Measurements from ENCODE around the gene PPP1R12A.
A peak's percentile ranks its signal among the peaks of the same experiment; 100 is the strongest.

PPP1R12A gene

DNA sequence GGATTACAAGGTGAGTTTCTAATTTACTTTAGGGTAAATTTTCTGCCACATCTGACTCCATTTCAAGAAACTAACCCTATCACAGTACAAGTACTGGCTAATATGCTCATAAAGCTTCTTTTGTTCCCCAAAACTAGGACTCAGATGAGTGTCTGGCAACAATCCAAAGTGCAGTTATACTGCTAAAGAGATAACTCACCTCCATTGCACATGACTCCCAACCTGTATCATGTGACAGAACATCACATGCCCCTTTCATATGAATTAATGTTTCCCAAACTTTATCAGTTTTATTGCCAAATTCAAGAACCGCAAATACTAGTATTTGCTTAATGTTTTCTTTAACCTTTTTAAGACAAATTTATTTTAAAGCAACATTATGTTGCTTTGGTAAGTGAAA is 3.9 kb upstream of the PPP1R12A start:
- no peak for DNase-seq (ENCODE audit: low read depth)
- H3K4me3 ChIP-seq (ENCODE audit: low read depth, low read length), result no peak overlapping the region

GRCh38 chr12:79936670-79937069 is 1.8 kb upstream of the PPP1R12A start:
- no peak overlapping the region for H3K4me3 ChIP-seq (ENCODE audit: low read depth, low read length)
- no peak for DNase-seq (ENCODE audit: low read depth)

- no peak for DNase-seq (ENCODE audit: low read depth)
- H3K4me3 ChIP-seq (ENCODE audit: low read depth, low read length), result peak overlapping the region; percentile 93
Measured at GRCh38 chr12:79935624-79936345, 888 bp upstream of the PPP1R12A start.

DNA sequence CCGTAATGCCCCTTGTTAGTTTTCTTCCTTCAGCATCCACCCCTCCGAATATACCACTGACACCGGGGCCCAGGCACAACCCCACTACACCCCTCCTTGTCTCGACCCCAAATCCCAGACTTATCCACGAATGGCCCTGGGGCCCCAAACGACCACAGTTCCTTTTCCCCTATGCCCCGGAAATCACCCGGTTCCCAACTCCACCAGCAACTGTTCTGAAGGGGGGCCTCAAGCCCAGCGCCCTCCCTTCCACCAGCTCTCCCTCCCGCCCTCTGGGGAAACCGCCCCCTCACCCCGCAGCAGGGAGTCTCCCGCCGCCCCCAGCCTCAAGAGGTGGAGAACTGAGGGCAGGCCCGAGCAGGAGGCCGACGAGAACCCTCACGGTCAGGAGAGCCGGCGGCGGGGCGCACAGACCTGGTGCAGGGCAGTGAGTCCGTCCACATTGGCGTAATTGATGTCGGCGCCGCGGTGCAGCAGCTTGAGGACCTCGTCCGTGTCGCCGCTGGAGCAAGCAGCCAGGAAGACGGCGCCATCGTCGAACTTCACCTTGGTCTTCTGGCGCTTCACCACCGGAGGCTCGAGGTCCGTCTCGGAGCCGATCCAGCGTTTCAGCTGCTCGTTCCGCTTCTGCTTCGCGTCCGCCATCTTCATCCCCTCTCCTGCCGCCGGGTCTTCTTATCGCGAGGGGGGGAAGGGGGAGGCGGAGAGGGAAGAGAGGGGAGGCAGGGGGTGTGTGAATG is 446 bp downstream of the PPP1R12A start:
- no peak for DNase-seq (ENCODE audit: low read depth)

DNA sequence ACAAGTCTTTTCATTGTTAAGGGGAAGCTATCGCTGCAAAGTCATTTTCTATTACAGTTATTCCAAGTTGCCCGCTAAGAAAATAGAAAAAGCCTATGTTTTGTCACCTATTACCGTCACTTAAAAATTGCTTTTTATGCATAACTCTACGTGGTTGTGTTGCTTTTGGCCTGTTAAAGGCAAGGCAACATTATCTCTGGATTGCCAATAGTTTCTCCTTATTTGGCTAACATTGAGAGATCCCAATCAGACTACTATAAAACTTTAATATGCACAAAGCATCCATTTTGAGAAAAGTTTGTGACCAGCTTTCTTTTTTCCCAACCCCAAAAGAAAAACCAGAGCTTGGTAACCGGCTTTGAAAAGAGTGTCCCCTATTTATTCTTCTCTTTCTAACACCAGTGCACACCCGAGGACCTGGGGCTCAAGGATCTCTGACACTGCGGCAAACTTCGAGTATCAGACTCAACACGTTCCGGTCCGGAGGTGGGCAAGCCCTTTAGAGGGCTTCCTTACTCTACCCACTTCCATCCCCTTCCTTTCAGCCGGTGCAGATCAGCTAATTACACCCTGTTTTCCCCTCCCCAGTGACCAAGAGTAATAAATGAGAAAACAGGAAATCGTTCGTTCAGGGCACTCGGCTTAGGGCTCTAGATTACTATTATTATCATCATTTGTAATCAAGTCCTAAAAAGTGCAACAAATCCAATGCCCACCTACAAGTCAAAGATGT is 1.2 kb downstream of the PPP1R12A start:
- H3K4me3 ChIP-seq (ENCODE audit: low read depth, low read length), result peak overlapping the region; percentile 93
- no peak for DNase-seq (ENCODE audit: low read depth)

More for the DNA sequence above, 446 bp downstream of the PPP1R12A start:
- peak overlapping the region; percentile 93 for H3K4me3 ChIP-seq (ENCODE audit: low read depth, low read length)

DNA sequence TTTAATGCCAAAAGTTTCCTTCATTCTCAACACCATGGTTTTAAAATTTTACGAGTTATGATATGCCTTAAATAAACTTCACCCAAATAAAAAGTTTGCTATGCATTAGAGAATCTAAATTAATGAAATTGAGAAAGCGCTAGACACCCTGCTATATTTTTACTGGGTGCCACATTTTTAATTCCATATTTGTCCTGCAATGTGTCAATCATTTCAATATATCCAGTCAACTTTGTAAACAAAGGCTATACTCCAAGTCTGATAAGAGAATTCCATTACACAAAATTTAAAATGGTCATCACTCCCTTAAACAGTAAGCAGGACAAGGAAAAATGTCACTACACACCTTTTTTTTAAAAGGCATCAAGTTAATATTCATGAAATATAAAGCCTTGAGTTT is 1.9 kb downstream of the PPP1R12A start:
- H3K4me3 ChIP-seq (ENCODE audit: low read depth, low read length), result peak overlapping the region; percentile 93
- no peak for DNase-seq (ENCODE audit: low read depth)

- peak overlapping the region; percentile 93 for H3K4me3 ChIP-seq (ENCODE audit: low read depth, low read length)
- no peak for DNase-seq (ENCODE audit: low read depth)
Measured at GRCh38 chr12:79932357-79932756, 2.5 kb downstream of the PPP1R12A start.

DNA sequence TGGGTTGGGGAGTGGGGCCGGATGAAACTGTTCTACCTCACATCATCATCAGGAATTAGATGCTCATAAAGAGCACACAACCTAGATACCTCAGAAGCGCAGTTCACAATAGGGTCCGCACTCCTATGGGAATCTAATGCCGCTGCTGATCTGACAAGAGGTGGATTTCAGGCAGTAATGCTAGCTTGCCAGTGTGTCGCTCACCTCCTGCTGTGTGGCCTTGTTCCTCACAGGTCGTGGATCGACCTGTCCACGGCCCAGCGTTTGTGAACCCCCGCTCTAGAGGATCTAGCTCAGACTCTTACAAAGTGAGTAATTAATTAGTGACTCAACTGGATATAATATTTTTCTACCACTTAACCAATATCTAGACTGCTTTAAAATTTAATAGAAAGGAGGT is 5.8 kb downstream of the PPP1R12A start:
- no peak for DNase-seq (ENCODE audit: low read depth)
- no peak overlapping the region for H3K4me3 ChIP-seq (ENCODE audit: low read depth, low read length)

DNA sequence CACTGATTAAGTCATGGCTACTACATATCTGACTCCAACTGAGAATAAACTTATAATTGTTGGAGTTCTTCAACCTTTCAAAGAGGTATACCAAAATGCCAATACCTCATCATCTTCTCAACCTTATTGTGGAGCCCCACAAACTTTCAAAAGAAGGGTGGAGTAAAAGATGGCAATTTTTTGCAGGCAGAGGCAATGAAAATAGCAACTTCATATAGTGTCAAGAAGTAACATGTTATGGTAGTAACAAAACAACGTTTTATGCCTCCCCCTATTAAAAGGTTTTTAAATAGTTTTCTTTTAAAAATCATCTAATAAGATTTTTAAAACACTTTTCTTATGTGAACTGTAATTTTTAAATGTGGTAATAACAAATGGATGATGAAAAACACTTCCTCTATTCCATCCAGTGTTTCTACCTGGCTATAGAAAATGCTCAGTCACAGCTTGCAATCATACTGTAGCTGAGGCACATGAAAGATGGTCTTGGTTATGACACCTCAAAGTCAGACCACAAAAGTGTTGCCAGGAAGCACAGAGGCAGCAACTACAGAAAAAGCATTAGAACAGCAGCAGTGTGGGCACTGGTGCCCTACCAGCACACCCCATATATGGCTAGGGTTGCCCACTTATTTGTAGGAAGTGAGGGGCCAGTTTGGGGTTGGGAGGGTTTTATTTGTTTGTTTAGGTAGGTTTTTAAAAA is 7.0 kb downstream of the PPP1R12A start:
- DNase-seq (ENCODE audit: low read depth), result no peak
- H3K4me3 ChIP-seq (ENCODE audit: low read depth, low read length), result no peak overlapping the region

DNA sequence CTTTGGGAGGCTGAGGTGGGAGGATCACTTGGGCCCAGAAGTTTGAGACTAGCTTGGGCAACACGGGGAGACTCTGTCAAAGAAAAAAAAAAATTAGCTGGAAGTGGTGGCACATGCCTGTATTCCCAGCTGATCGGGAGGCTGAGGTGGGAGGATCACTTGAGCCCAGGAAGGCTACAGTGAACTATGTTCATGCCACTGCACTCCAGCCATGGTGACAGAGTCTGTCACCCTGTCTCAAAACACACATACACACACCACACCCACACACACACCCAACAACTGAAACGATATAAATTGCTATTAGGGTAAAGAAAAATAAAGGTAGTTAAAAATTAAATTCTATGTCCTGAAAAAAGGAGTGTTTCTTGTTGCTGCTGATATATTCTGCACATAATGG is 7.9 kb downstream of the PPP1R12A start:
- DNase-seq (ENCODE audit: low read depth), result no peak

GRCh38 chr12:79925492-79925891 is 9.4 kb downstream of the PPP1R12A start:
- no peak overlapping the region for H3K4me3 ChIP-seq (ENCODE audit: low read depth, low read length)
- no peak for DNase-seq (ENCODE audit: low read depth)

More for the DNA sequence above, 7.9 kb downstream of the PPP1R12A start:
- H3K4me3 ChIP-seq (ENCODE audit: low read depth, low read length), result no peak overlapping the region

DNA sequence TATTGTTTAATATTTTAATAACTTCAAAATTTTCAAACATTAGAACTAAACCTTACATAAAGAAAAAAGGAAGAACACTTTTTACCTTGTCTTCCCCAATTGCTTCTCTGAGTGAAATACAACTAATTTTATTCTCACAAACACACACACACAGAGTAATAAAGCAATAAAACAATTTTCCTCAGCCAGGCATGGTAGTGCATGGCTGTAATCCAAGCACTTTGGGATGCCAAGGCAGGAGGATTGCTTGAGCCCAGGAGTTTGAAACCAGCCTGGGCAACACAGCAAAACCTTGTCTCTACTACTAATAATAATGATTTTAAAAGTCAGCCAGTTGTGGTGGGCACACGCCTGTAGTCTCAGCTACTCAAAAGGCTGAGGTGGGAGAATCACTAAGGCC is 13.1 kb downstream of the PPP1R12A start:
- H3K4me3 ChIP-seq (ENCODE audit: low read depth, low read length), result no peak overlapping the region
- no peak for DNase-seq (ENCODE audit: low read depth)

DNA sequence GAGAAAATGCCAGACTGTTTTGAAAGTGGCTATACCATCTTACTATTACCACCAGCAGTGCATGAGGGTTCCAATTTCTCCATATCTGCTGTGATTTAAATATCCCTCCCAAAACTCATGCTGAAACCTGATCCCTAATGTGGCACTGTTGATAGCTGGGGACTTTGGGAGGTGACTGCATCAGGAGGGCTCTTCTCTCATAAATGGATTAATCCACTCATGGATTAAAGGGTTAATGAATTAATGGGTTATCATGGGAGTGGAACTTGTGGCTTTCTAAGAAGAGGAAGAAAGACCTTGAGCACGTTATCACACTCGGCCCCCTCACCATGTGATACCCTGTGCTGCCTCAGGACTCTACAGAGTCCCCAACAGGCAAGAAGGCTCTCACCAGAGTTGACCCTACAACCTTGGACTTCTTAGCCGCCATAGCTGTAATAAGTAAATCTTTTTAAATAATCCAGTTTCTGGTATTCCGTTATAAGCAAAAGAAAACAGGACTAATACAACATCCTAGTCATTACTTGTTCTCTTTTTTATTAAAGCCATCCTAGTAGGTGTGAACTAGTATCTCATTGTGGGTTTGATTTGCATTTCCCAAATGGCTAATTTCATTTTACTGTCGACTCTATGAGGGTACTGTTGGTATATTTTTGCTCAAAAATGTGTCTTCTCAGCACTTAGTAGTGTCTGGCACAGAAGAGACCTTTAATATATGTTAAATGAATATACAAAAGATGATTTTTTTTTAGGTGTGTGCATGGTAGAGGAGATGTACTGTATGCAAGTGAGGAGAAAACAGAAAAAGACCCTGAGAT is 14.3 kb downstream of the PPP1R12A start:
- H3K4me3 ChIP-seq (ENCODE audit: low read depth, low read length), result no peak overlapping the region
- DNase-seq (ENCODE audit: low read depth), result no peak

GRCh38 chr12:79919762-79920161 is 15.1 kb downstream of the PPP1R12A start:
- no peak overlapping the region for H3K4me3 ChIP-seq (ENCODE audit: low read depth, low read length)
- DNase-seq (ENCODE audit: low read depth), result no peak

- no peak overlapping the region for H3K4me3 ChIP-seq (ENCODE audit: low read depth, low read length)
- DNase-seq (ENCODE audit: low read depth), result no peak
Measured at GRCh38 chr12:79916826-79917225, 18.1 kb downstream of the PPP1R12A start.

DNA sequence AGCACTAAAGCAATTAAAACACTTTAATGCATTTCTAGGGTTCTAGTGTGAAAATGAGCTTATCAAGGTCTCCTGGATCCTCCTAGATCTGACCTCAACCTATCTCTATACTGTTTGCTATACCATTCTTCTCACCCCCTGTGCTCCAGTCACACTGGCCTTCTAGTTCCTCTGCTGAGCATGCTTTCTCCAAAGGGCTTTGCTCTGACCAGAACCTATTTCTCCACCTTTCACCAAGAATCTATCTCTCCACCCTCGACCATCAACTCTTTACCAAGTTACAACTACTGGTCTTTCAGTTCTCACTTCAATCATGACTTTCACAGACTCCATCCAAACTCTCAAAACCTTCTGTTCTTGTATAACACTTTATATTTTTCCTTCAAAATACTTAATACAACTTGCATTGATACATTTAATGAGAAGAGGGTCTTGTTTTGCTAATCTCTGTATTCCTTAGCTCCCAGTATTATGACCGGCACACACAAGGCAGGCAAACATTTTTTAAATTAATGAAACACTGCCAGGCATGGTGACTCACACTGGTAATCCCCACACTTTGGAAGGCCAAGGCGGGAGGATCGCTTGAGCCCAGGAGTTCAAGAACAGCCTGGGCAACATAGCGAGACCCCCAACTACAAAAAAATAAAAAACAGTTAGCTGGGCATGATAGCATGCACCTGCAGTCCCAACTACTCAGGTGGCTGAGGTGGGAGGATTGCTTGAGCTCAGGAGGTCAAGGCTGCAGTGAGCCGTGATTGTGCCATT is 22.8 kb downstream of the PPP1R12A start:
- no peak overlapping the region for H3K4me3 ChIP-seq (ENCODE audit: low read depth, low read length)
- DNase-seq (ENCODE audit: low read depth), result no peak

- DNase-seq (ENCODE audit: low read depth), result no peak
- H3K4me3 ChIP-seq (ENCODE audit: low read depth, low read length), result no peak overlapping the region
Measured at GRCh38 chr12:79908366-79908765, 26.5 kb downstream of the PPP1R12A start.

DNA sequence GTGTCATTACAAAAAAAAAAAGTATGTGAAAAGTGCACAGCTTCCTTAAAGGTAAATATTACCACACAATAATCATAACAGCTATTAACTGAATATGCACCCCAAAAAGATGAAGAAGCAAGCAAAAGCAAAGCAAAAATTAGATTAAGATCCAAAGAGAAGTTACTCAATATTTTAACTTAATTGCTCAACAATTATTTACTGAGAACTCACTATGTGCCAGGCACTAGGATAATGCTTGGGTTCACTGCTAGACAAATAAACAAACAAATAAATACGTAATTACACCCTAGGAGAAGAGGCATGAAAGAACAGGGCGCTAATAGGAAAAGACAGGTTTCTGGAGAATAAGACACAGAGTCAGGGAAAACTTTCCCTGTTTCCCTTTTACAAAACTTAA is 33.4 kb downstream of the PPP1R12A start:
- H3K4me3 ChIP-seq (ENCODE audit: low read depth, low read length), result no peak overlapping the region
- DNase-seq (ENCODE audit: low read depth), result no peak
